ENCODE results near the gene KAT2B.

KAT2B gene

GRCh38 chr3:20147361-20147760, 107.1 kb downstream of the KAT2B start:
- no peak for TF ChIP-seq CTCF (IDR thresholded peaks at IDR 0.05; ENCODE audit: insufficient read depth, low read depth, low read length, missing control alignments)
- no peak overlapping the region for H3K4me3 ChIP-seq (ENCODE audit: low read length)
- no peak for DNase-seq (ENCODE audit: low read depth)

GRCh38 chr3:20148466-20148865, 108.2 kb downstream of the KAT2B start:
- DNase-seq (ENCODE audit: low read depth) = no peak
- no peak for TF ChIP-seq CTCF (IDR thresholded peaks at IDR 0.05; ENCODE audit: insufficient read depth, low read depth, low read length, missing control alignments)
- no peak overlapping the region for H3K4me3 ChIP-seq (ENCODE audit: low read length)

- no peak for DNase-seq (ENCODE audit: low read depth)
- TF ChIP-seq CTCF (IDR thresholded peaks at IDR 0.05; ENCODE audit: insufficient read depth, low read depth, low read length, missing control alignments) = no peak
- no peak overlapping the region for H3K4me3 ChIP-seq (ENCODE audit: low read length)
Observed at GRCh38 chr3:20154078-20154477, 113.8 kb downstream of the KAT2B start.

GRCh38 chr3:20154928-20155327, 114.7 kb downstream of the KAT2B start:
- DNase-seq (ENCODE audit: low read depth) = no peak
- no peak for TF ChIP-seq CTCF (IDR thresholded peaks at IDR 0.05; ENCODE audit: insufficient read depth, low read depth, low read length, missing control alignments)
- no peak overlapping the region for H3K4me3 ChIP-seq (ENCODE audit: low read length)

GRCh38 chr3:20160230-20160629, 120.0 kb downstream of the KAT2B start:
- H3K4me3 ChIP-seq (ENCODE audit: low read length) = no peak overlapping the region
- no peak for TF ChIP-seq CTCF (IDR thresholded peaks at IDR 0.05; ENCODE audit: insufficient read depth, low read depth, low read length, missing control alignments)
- no peak for DNase-seq (ENCODE audit: low read depth)

GRCh38 chr3:20161714-20162113, 121.5 kb downstream of the KAT2B start:
- H3K4me3 ChIP-seq (ENCODE audit: low read length) = no peak overlapping the region
- TF ChIP-seq CTCF (IDR thresholded peaks at IDR 0.05; ENCODE audit: insufficient read depth, low read depth, low read length, missing control alignments) = no peak
- DNase-seq (ENCODE audit: low read depth) = no peak

- no peak overlapping the region for H3K4me3 ChIP-seq (ENCODE audit: low read length)
- no peak for TF ChIP-seq CTCF (IDR thresholded peaks at IDR 0.05; ENCODE audit: insufficient read depth, low read depth, low read length, missing control alignments)
Observed at GRCh38 chr3:20173844-20174410, 133.7 kb downstream of the KAT2B start.

More at GRCh38 chr3:20173844-20174410, 133.7 kb downstream of the KAT2B start:
- DNase-seq (ENCODE audit: low read depth) = no peak
